Right lobe of liver (tissue), 4 donors: ENCODE data around the gene TRPC1.
"Not testable (repeated sequence)": the region's sequence is repeated elsewhere in the genome, so short reads cannot be mapped to it uniquely, and the experiment has no call there.

Experiments
- POLR2A ChIP-seq: fragments of 450-650 bp; IDR thresholded peaks from one replicate; pipeline ENCODE4 v1.6.1; 2017; ENCODE audit warnings: antibody characterized with exemption, mild to moderate bottlenecking
- TF ChIP-seq, protein P1 (sequence below), 4 donors: fragments of 200-600 bp in 3 of 4; fragments of 450-650 bp in 1 of 4; IDR thresholded peaks; one replicate each; pipeline versions ENCODE4 v1.5.1 to v1.8.0; 2016 to 2022; ENCODE audit warnings: antibody characterized with exemption in 4 of 4, mild to moderate bottlenecking in 2 of 4
- donor health status: DM: no; HTN: no; CAD: no.
- donor health status: DM: no; HTN: no; CAD: no.
- donor health status: DM: no; HTN: yes; CAD: no.

DNA sequence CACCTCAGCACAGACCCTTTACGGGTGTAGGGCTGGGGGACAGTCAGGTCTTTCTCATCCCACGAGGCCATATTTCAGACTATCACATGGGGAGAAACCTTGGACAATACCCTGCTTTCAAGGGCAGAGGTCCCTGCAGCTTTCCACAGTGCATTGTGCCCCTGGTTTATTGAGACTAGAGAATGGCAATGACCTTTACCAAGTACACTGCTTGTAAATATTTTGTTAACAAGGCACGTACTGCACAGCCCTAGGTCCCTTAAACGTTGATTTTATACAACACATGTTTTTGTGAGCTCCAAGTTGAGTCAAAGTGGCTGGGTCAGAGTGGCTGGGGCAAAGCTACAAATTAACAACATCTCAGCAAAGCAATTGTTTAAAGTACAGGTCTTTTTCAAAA is 28.8 kb downstream of the TRPC1 start:
- TF ChIP-seq, protein P1, sequence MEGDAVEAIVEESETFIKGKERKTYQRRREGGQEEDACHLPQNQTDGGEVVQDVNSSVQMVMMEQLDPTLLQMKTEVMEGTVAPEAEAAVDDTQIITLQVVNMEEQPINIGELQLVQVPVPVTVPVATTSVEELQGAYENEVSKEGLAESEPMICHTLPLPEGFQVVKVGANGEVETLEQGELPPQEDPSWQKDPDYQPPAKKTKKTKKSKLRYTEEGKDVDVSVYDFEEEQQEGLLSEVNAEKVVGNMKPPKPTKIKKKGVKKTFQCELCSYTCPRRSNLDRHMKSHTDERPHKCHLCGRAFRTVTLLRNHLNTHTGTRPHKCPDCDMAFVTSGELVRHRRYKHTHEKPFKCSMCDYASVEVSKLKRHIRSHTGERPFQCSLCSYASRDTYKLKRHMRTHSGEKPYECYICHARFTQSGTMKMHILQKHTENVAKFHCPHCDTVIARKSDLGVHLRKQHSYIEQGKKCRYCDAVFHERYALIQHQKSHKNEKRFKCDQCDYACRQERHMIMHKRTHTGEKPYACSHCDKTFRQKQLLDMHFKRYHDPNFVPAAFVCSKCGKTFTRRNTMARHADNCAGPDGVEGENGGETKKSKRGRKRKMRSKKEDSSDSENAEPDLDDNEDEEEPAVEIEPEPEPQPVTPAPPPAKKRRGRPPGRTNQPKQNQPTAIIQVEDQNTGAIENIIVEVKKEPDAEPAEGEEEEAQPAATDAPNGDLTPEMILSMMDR (IDR thresholded peaks at IDR 0.05) = not testable (repeated sequence)
- TF ChIP-seq POLR2A = not testable (repeated sequence)
